CD1c-positive myeloid dendritic cell (primary cell): ENCODE results near the gene CSNK1A1L.

Experiments used
- DNase-seq: peaks from one replicate; pipeline ENCODE4 v3.0.0-alpha.2; 2016; ENCODE audit errors: extremely low spot score

The CSNK1A1L gene

GRCh38 chr13:37105251-37105714, at the start of gene CSNK1A1L:
Gene CSNK1A1L (minus strand): TSS chr13:37105664. CDS start chr13:37105256, 408 bp downstream.
- DNase-seq: no peak

GRCh38 chr13:37149380-37149779, 43.9 kb upstream of the CSNK1A1L start:
- no peak for DNase-seq

GRCh38 chr13:37148501-37148900, 43.0 kb upstream of the CSNK1A1L start:
- DNase-seq: no peak

GRCh38 chr13:37144661-37145060, 39.2 kb upstream of the CSNK1A1L start:
- DNase-seq: no peak

- DNase-seq: no peak
These were observed 38.4 kb upstream of the CSNK1A1L start for GRCh38 chr13:37143911-37144310.

GRCh38 chr13:37142877-37143276, 37.4 kb upstream of the CSNK1A1L start:
- DNase-seq: no peak

GRCh38 chr13:37141011-37141410, 35.5 kb upstream of the CSNK1A1L start:
- DNase-seq: no peak

- DNase-seq: no peak
These were observed 33.9 kb upstream of the CSNK1A1L start for GRCh38 chr13:37139356-37139755.

- DNase-seq: no peak
These were observed 33.5 kb upstream of the CSNK1A1L start for GRCh38 chr13:37138926-37139325.

- DNase-seq: no peak
These were observed 32.7 kb upstream of the CSNK1A1L start for GRCh38 chr13:37138169-37138568.

- DNase-seq: no peak
These were observed 31.2 kb upstream of the CSNK1A1L start for GRCh38 chr13:37136633-37137032.

- DNase-seq: no peak
These were observed 30.7 kb upstream of the CSNK1A1L start for GRCh38 chr13:37136187-37136586.

- DNase-seq: no peak
These were observed 29.1 kb upstream of the CSNK1A1L start for GRCh38 chr13:37134411-37135041.

- DNase-seq: no peak
These were observed 26.7 kb upstream of the CSNK1A1L start for GRCh38 chr13:37132211-37132610.

- no peak for DNase-seq
These were observed 25.6 kb upstream of the CSNK1A1L start for GRCh38 chr13:37131092-37131491.

GRCh38 chr13:37129866-37130265, 24.4 kb upstream of the CSNK1A1L start:
- DNase-seq: no peak

GRCh38 chr13:37127691-37128241, 22.3 kb upstream of the CSNK1A1L start:
- DNase-seq: no peak

GRCh38 chr13:37123337-37123736, 17.9 kb upstream of the CSNK1A1L start:
- DNase-seq: no peak

- no peak for DNase-seq
These were observed 12.6 kb upstream of the CSNK1A1L start for GRCh38 chr13:37118016-37118415.

- no peak for DNase-seq
These were observed 8.8 kb upstream of the CSNK1A1L start for GRCh38 chr13:37114250-37114649.

- DNase-seq: no peak
These were observed 8.1 kb upstream of the CSNK1A1L start for GRCh38 chr13:37113534-37113933.

- no peak for DNase-seq
These were observed 3.7 kb upstream of the CSNK1A1L start for GRCh38 chr13:37109051-37109678.

GRCh38 chr13:37107868-37108267, 2.4 kb upstream of the CSNK1A1L start:
- no peak for DNase-seq
